GM13976 (cell line): ENCODE data around the gene BACH2.

Experiments
- DNase-seq: peaks from one replicate; pipeline ENCODE4 v3.0.0; 2012; ENCODE audit warnings: low spot score
- CTCF ChIP-seq: IDR thresholded peaks from 2 replicates; pipeline ENCODE4 v1.5.1; 2012; ENCODE audit warnings: borderline replicate concordance, mild to moderate bottlenecking; ENCODE audit not compliant: insufficient read depth; ENCODE audit errors: extremely low read depth, missing control alignments, control extremely low read depth
- in situ Hi-C: fragments of 300-500 bp; cut with MboI; formaldehyde crosslinking; loops from one replicate; pipeline ENCODE4 v1.12.0; 2022; ENCODE audit warnings: low sequenced_read_pairs, mixed read lengths, inconsistent platforms; ENCODE audit not compliant: unreplicated experiment

The BACH2 gene

GRCh38 chr6:90192857-90193256 is 103.8 kb downstream of the BACH2 start:
- no peak for DNase-seq
- no peak for TF ChIP-seq CTCF
- in situ Hi-C loops, result no loop called here

- TF ChIP-seq CTCF, result no peak
- in situ Hi-C loops, result no loop called here
- DNase-seq, result no peak
These were observed 105.8 kb downstream of the BACH2 start for GRCh38 chr6:90190752-90191395.

GRCh38 chr6:90190131-90190530 is 106.5 kb downstream of the BACH2 start:
- TF ChIP-seq CTCF, result no peak
- in situ Hi-C loops, result no loop called here
- DNase-seq, result no peak

- in situ Hi-C loops, result no loop called here
- TF ChIP-seq CTCF, result no peak
- no peak for DNase-seq
These were observed 109.1 kb downstream of the BACH2 start for GRCh38 chr6:90187437-90188121.

GRCh38 chr6:90186637-90187371 is 109.8 kb downstream of the BACH2 start:
- in situ Hi-C loops, result no loop called here
- no peak for DNase-seq

More at GRCh38 chr6:90186637-90187371, 109.8 kb downstream of the BACH2 start:
- TF ChIP-seq CTCF, result no peak
